ENCODE data around the gene DAGLB. TPM values are rescaled to one million over a fixed set of nuclear protein-coding genes. Genes with fewer than 3 reads are reported as not detected.
A peak's percentile ranks its signal among the peaks of the same experiment; 100 is the strongest.

DAGLB gene
- total and polyA plus RNA-seq, 2 experiments from 2014 or later: 26.7 to 31.7 TPM

DNA sequence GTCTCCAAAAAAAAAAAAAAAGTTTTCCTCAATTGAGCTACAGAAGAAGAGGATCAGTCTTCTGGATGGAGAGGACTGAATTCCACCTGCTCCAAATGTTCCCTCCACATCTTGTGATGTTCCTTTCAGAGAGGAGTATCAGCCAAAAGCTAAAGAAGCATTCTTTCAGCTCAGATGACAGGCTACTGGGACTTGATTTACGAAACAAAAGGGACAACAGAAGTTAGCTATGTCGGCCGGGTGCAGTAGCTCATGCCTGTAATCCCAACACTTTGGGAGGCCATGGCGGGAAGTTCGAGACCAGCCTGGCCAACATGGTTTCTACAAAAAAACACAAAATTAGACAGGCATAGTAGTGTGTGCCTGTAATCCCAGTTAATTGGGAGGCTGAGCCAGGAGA lies 7.4 kb downstream of the DAGLB start:
- Histone ChIP-seq H3K27ac (no peak overlapping the region), H3K27me3 (replicated peaks; ENCODE audit: insufficient read depth) (no peaks in the 10 kb centered on the region), H2AFZ (no peak overlapping the region), H3K4me2 (ENCODE audit: unreplicated experiment) (no peak overlapping the region), H3K4me3 (no peak overlapping the region), H3K79me2 (ENCODE audit: insufficient read depth) (peaks cover 87% of the 10 kb centered on the region), H3K36me3 (ENCODE audit: low read depth) (peaks cover 22% of the 10 kb centered on the region; the same call in 1 of the 2 replicates), H3F3A (ENCODE audit: insufficient read depth) (peaks cover 55% of the 10 kb centered on the region), H3K9ac (no peak overlapping the region), H4K20me1 (ENCODE audit: insufficient read depth) (no peaks in the 10 kb centered on the region), H3K9me2 (ENCODE audit: insufficient read depth) (no peaks in the 10 kb centered on the region), H3K4me1 (ENCODE audit: insufficient read depth) (peaks cover 30% of the 10 kb centered on the region), H3K9me3 (ENCODE audit: low read depth) (no peaks in the 10 kb centered on the region)
- no peak for TF ChIP-seq EZH2phosphoT487 (IDR thresholded peaks at IDR 0.05; ENCODE audit: insufficient read depth, low read depth)
- TF ChIP-seq EZH2 (IDR thresholded peaks at IDR 0.05; ENCODE audit: insufficient read depth, poor library complexity, severe bottlenecking): no peak
- WGBS, 2 experiments (ENCODE audit: low coverage in 1 of 2, low lambda C conversion rate in 2 of 2, missing lambda C conversion rate in 2 of 2): 87 to 88% methylated on average over 5 of the region's 5 CpGs
- in situ Hi-C loops (cut with MboI): no loop called here
- DNase-seq: no peak

DNA sequence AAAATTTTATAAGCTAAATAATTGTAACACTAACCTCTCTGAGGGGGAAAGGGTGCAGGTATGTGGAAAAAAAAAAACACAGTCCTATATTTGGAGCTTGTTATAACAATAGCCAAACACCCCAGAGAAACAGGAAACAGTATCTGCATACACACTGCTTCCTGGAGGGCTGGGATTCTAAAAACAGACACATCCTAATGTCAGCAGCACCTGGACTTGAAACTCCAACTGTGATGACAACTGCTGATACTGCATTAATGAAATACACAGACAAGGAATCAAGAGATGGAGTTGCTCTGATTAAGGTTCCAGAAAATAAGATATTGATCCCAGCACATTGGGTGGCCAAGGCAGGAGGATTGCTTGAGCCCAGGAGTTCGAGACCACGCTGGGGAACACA lies 9.3 kb downstream of the DAGLB start:
- H3K27ac ChIP-seq: no peak overlapping the region
- no peaks in the 10 kb centered on the region; the same call in 1 of the 2 replicates for H4K20me1 ChIP-seq (ENCODE audit: insufficient read depth)
- peaks cover 37% of the 10 kb centered on the region for H3F3A ChIP-seq (ENCODE audit: insufficient read depth)
- TF ChIP-seq EZH2 (IDR thresholded peaks at IDR 0.05; ENCODE audit: insufficient read depth, poor library complexity, severe bottlenecking) (no peak), EZH2phosphoT487 (IDR thresholded peaks at IDR 0.05; ENCODE audit: insufficient read depth, low read depth) (no peak)
- H3K79me2 ChIP-seq (ENCODE audit: insufficient read depth): peaks cover 93% of the 10 kb centered on the region
- no peaks in the 10 kb centered on the region for H3K9me2 ChIP-seq (ENCODE audit: insufficient read depth)
- no peak overlapping the region for H2AFZ ChIP-seq
- H3K4me3 ChIP-seq: no peak overlapping the region
- no peak for DNase-seq
- no peak overlapping the region for H3K9ac ChIP-seq
- no peaks in the 10 kb centered on the region for H3K27me3 ChIP-seq (replicated peaks; ENCODE audit: insufficient read depth)
- WGBS, 2 experiments (ENCODE audit: low coverage in 1 of 2, low lambda C conversion rate in 2 of 2, missing lambda C conversion rate in 2 of 2): 95 to 100% methylated on average over 2 of the region's 2 CpGs
- in situ Hi-C loops (cut with MboI): no loop called here
- H3K36me3 ChIP-seq (ENCODE audit: low read depth): peaks cover 22% of the 10 kb centered on the region
- no peak overlapping the region for H3K4me2 ChIP-seq (ENCODE audit: unreplicated experiment)
- no peaks in the 10 kb centered on the region for H3K9me3 ChIP-seq (ENCODE audit: low read depth)
- H3K4me1 ChIP-seq (ENCODE audit: insufficient read depth): peaks cover 19% of the 10 kb centered on the region

DNA sequence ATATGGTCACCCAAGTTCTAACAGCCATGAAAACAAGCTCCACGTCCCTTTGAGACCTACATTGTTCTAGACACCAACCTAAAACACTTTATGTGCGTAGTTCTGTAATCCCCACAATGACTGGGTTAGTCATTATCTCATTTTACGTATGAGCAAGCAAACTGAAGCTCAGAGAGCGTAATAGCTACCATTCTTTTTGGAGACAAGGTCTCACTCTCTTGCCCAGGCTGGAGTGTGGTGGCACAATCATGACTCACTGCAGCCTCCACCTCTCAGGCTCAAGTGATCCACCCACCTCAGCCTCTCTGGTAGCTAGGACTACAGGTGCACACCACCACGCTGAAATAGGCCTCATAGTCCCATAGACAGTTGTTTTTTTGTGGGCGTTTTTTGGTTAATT lies 10.5 kb downstream of the DAGLB start:
- H3K4me3 ChIP-seq: no peak overlapping the region
- peaks cover 18% of the 10 kb centered on the region for H3K36me3 ChIP-seq (ENCODE audit: low read depth)
- peaks cover 98% of the 10 kb centered on the region for H3K79me2 ChIP-seq (ENCODE audit: insufficient read depth)
- 92 to 94% methylated on average over 6 of the region's 6 CpGs for WGBS, 2 experiments (ENCODE audit: low coverage in 1 of 2, low lambda C conversion rate in 2 of 2, missing lambda C conversion rate in 2 of 2)
- no peak overlapping the region for H3K4me2 ChIP-seq (ENCODE audit: unreplicated experiment)
- no peak overlapping the region for H3K9ac ChIP-seq
- no peaks in the 10 kb centered on the region for H3K27me3 ChIP-seq (replicated peaks; ENCODE audit: insufficient read depth)
- peaks cover 31% of the 10 kb centered on the region for H3F3A ChIP-seq (ENCODE audit: insufficient read depth)
- no peak overlapping the region for H2AFZ ChIP-seq
- in situ Hi-C loops (cut with MboI): no loop called here
- TF ChIP-seq EZH2 (IDR thresholded peaks at IDR 0.05; ENCODE audit: insufficient read depth, poor library complexity, severe bottlenecking): no peak
- TF ChIP-seq EZH2phosphoT487 (IDR thresholded peaks at IDR 0.05; ENCODE audit: insufficient read depth, low read depth): no peak
- DNase-seq: peak; percentile 11
- H3K9me3 ChIP-seq (ENCODE audit: low read depth): no peaks in the 10 kb centered on the region
- H3K9me2 ChIP-seq (ENCODE audit: insufficient read depth): no peaks in the 10 kb centered on the region
- H4K20me1 ChIP-seq (ENCODE audit: insufficient read depth): no peaks in the 10 kb centered on the region; the same call in 1 of the 2 replicates
- H3K4me1 ChIP-seq (ENCODE audit: insufficient read depth): peaks cover 8% of the 10 kb centered on the region
- no peak overlapping the region for H3K27ac ChIP-seq

DNA sequence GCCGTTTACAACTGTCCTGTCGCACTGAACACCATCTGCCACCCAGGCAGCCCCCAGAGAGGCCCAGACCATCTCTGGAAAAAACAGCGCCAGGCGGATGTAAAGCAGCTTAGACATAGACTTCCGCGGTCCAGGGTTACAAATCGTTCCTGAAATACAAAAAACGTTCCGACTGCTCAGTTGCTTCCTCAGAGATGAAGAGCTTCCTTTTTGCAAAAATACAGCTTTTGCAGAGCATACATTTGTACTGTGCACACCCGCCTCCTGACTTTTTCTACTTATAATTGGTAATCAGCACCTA lies 11.4 kb downstream of the DAGLB start:
- Histone ChIP-seq H3K4me2 (ENCODE audit: unreplicated experiment) (no peak overlapping the region), H3K9me3 (ENCODE audit: low read depth) (no peaks in the 10 kb centered on the region), H3K9ac (no peak overlapping the region), H3K79me2 (ENCODE audit: insufficient read depth) (peaks cover 98% of the 10 kb centered on the region), H3K9me2 (ENCODE audit: insufficient read depth) (no peaks in the 10 kb centered on the region), H2AFZ (no peak overlapping the region), H3F3A (ENCODE audit: insufficient read depth) (peaks cover 22% of the 10 kb centered on the region), H3K4me3 (no peak overlapping the region), H3K27me3 (replicated peaks; ENCODE audit: insufficient read depth) (no peaks in the 10 kb centered on the region), H3K27ac (no peak overlapping the region), H4K20me1 (ENCODE audit: insufficient read depth) (no peaks in the 10 kb centered on the region; the same call in 1 of the 2 replicates), H3K36me3 (ENCODE audit: low read depth) (peaks cover 15% of the 10 kb centered on the region), H3K4me1 (ENCODE audit: insufficient read depth) (peaks cover 8% of the 10 kb centered on the region)
- DNase-seq: no peak
- TF ChIP-seq EZH2phosphoT487 (IDR thresholded peaks at IDR 0.05; ENCODE audit: insufficient read depth, low read depth) (no peak), EZH2 (IDR thresholded peaks at IDR 0.05; ENCODE audit: insufficient read depth, poor library complexity, severe bottlenecking) (no peak)
- in situ Hi-C loops (cut with MboI): no loop called here
- whole genome bisulfite sequencing, 2 experiments (ENCODE audit: low coverage in 1 of 2, low lambda C conversion rate in 2 of 2, missing lambda C conversion rate in 2 of 2): 64 to 72% methylated on average over 10 of the region's 10 CpGs

All from GM23248 (cell line).